ENCODE measurements around the gene GNG13. TPM values are rescaled to one million over a fixed set of nuclear protein-coding genes. Genes with fewer than 3 reads are reported as not detected.

GNG13 gene
- total and polyA plus RNA-seq, 5 donors: not detected

DNA sequence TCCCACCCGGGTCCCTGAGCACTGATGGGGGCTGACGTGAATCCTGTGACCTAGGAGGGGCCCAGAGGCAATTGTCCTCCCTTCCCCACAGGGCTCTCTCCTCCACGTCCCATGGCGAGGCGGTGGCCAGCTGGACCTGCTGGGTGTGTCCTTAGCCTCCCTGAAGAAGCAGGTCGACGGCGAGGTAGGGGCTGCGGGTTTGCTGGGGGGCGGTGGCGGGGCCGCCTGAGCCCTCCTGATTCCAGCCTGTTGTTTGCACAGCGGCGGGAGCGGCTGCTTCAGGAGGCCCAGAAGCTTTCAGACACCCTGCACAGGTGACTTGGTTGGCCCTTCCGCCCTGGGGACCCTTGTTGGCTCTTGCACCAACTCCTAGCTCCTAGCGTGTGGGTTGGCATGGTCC, 10.4 kb downstream of the GNG13 start:
- intact Hi-C loops (cut with DNase I): no loop called here
- DNase-seq: no peak
- 94% methylated on average over 17 of the region's 17 CpGs for WGBS

GRCh38 chr16:789191-789850, 11.2 kb downstream of the GNG13 start:
- WGBS: 69% methylated on average over 33 of the region's 33 CpGs
- Histone ChIP-seq H3K4me3 (ENCODE audit: low read length) (no peak overlapping the region), H3K27ac (ENCODE audit: low read length) (no peak overlapping the region), H3K27me3 (ENCODE audit: control insufficient read depth, insufficient read depth) (no peaks in the 10 kb centered on the region), H3K4me1 (ENCODE audit: control insufficient read depth, insufficient read depth, low read length) (peaks cover 4% of the 10 kb centered on the region), H3K9me3 (ENCODE audit: control insufficient read depth, low read length) (no peaks in the 10 kb centered on the region)
- DNase-seq (no peak), ATAC-seq (no peak)
- intact Hi-C loops (cut with DNase I): loop anchor here in 3 of 4 donors (5.0 to 10.0 kb wide), 2 partner anchors 75 to 77 kb away; partner anchors contain the start of gene METRN (in 1 of the 3)

More for the DNA sequence above, 10.4 kb downstream of the GNG13 start:
- H3K4me1 ChIP-seq (ENCODE audit: control insufficient read depth, insufficient read depth, low read length): peaks cover 4% of the 10 kb centered on the region
- H3K27me3 ChIP-seq (ENCODE audit: control insufficient read depth, insufficient read depth): no peaks in the 10 kb centered on the region
- no peaks in the 10 kb centered on the region for H3K9me3 ChIP-seq (ENCODE audit: control insufficient read depth, low read length)
- H3K27ac ChIP-seq (ENCODE audit: low read length): no peak overlapping the region
- H3K4me3 ChIP-seq (ENCODE audit: low read length): no peak overlapping the region
- no peak for ATAC-seq

GRCh38 chr16:788399-789126, 12.0 kb downstream of the GNG13 start, which contains the start of gene CHTF18:
Gene CHTF18 (plus strand): TSS chr16:788620. CDS start chr16:788685, 65 bp downstream.
- peak; percentile 89 to 98 (median 96) for DNase-seq
- H3K27me3 ChIP-seq (ENCODE audit: control insufficient read depth, insufficient read depth): no peaks in the 10 kb centered on the region
- H3K27ac ChIP-seq (ENCODE audit: low read length): peak within 1 kb of the TSS; percentile 4
- ATAC-seq: peak; percentile 90 to 91
- intact Hi-C loops (cut with DNase I): loop anchor here in 3 of 4 donors (5.0 to 10.0 kb wide), 2 partner anchors 74 to 76 kb away; partner anchors contain the start of gene METRN (in 1 of the 3)
- H3K4me1 ChIP-seq (ENCODE audit: control insufficient read depth, insufficient read depth, low read length): peaks cover 4% of the 10 kb centered on the region
- under 1% methylated on average over 95 of the region's 97 CpGs for WGBS
- H3K9me3 ChIP-seq (ENCODE audit: control insufficient read depth, low read length): no peaks in the 10 kb centered on the region
- H3K4me3 ChIP-seq (ENCODE audit: low read length): peak within 1 kb of the TSS; percentile 89

DNA sequence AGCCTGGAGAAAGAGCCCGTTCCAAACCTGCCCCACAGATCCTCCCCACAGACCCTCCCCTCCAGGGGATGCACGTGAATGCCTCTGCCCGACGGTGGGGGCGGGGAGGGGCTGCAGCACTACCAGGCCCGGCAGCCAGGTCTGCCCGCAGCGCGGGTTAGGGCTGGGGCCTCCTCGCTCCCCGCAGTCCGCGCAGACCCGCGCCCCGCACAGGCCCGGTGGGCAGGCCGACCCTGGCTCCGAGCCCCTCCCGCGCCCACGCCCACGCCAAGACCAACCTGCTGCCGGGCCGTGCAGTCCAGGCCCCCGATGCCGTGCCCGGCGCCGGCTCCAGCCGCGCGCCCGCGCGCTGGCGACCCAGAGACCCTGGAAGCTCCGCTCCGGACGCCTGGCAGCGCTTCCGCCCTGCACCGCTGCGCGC, 12.5 kb downstream of the GNG13 start, which contains the start of gene RPUSD1:
Gene RPUSD1, minus strand, starts transcription at position 404 of the 421 bp plus-strand sequence. CDS start 644 bp downstream, outside the sequence.
- DNase-seq: peak in 1 of 3 donors; percentile 62
- H3K27ac ChIP-seq (ENCODE audit: low read length): peak within 1 kb of the TSS; percentile 4

GRCh38 chr16:787321-787966, 13.1 kb downstream of the GNG13 start:
- DNase-seq (no peak), ATAC-seq (no peak)
- Histone ChIP-seq H3K9me3 (ENCODE audit: control insufficient read depth, low read length) (no peaks in the 10 kb centered on the region), H3K4me3 (ENCODE audit: low read length) (peak overlapping the region; percentile 89), H3K4me1 (ENCODE audit: control insufficient read depth, insufficient read depth, low read length) (peaks cover 4% of the 10 kb centered on the region), H3K27me3 (ENCODE audit: control insufficient read depth, insufficient read depth) (no peaks in the 10 kb centered on the region), H3K27ac (ENCODE audit: low read length) (no peak overlapping the region)
- WGBS: 40% methylated on average over 47 of the region's 47 CpGs
- intact Hi-C loops (cut with DNase I): loop anchor here in 3 of 4 donors (5.0 to 10.0 kb wide), 2 partner anchors 73 to 75 kb away; partner anchors contain the start of gene METRN (in 1 of the 3)

More for the DNA sequence above, 12.5 kb downstream of the GNG13 start, which contains the start of gene RPUSD1:
- intact Hi-C loops (cut with DNase I): loop anchor here in 3 of 4 donors (5.0 to 10.0 kb wide), 2 partner anchors 73 to 76 kb away; partner anchors contain the start of gene METRN (in 1 of the 3)
- H3K27me3 ChIP-seq (ENCODE audit: control insufficient read depth, insufficient read depth): no peaks in the 10 kb centered on the region
- H3K9me3 ChIP-seq (ENCODE audit: control insufficient read depth, low read length): no peaks in the 10 kb centered on the region
- under 1% methylated on average over 45 of the region's 45 CpGs for WGBS
- H3K4me3 ChIP-seq (ENCODE audit: low read length): peak within 1 kb of the TSS; percentile 89
- peaks cover 4% of the 10 kb centered on the region for H3K4me1 ChIP-seq (ENCODE audit: control insufficient read depth, insufficient read depth, low read length)
- no peak for ATAC-seq

DNA sequence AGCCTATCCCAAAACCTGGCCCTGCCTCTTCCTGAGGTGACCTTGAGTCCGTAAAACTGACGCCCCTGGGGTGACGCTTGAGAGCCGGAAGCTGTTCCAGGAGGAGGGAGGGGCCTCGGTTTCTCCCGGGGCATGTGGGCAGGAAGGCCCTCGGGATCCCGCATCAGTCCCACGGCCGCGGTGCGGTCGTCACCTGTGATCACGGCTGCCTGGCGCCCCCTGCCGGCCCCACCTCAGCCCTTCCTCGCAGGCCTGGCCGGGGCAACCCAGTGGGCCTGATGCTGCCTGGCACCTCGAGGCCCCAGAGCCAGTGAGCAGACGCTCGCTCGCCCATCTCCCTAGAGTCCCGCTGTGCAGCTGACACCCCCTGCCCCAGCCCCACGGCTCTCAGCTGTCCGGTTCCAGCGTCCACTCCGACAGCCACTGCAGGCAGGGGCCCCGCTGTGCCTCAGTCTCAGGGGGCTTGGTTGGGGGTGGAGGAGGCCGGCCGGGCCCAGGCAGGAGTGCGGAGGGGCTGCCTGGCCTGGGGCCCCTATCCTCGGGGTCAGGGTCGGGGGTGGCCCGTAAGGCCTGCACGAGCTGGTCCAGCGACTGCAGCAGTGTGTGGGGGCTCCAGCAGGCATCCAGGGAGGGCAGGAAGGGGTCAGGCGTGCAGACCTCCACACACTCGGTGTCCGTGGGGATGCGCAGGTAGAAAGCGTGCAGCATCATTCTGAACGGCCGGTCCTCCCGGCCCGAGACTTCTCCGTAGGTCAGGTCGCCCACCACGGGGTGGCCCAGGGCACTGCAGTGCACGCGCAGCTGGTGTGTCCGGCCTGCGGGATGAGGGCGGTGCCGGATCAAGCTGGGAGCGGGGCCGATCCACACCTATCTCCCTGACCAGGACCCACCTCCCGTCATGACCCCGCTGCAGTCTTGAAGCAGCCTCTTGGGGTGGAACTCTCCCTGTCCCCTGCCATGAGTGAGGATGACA, 14.7 kb downstream of the GNG13 start:
- Histone ChIP-seq H3K4me3 (ENCODE audit: low read length) (no peak overlapping the region), H3K27ac (ENCODE audit: low read length) (no peak overlapping the region), H3K27me3 (ENCODE audit: control insufficient read depth, insufficient read depth) (no peaks in the 10 kb centered on the region), H3K9me3 (ENCODE audit: control insufficient read depth, low read length) (no peaks in the 10 kb centered on the region), H3K4me1 (ENCODE audit: control insufficient read depth, insufficient read depth, low read length) (peaks cover 4% of the 10 kb centered on the region)
- ATAC-seq: peak; percentile 14 to 21
- DNase-seq: peak; percentile 70 to 91 (median 89)
- 65% methylated on average over 58 of the region's 58 CpGs for WGBS
- intact Hi-C loops (cut with DNase I): loop anchor here (2.0 to 10.0 kb wide), 3 partner anchors 71 to 74 kb away; partner anchors contain the start of gene METRN (in 1 of the 4)

DNA sequence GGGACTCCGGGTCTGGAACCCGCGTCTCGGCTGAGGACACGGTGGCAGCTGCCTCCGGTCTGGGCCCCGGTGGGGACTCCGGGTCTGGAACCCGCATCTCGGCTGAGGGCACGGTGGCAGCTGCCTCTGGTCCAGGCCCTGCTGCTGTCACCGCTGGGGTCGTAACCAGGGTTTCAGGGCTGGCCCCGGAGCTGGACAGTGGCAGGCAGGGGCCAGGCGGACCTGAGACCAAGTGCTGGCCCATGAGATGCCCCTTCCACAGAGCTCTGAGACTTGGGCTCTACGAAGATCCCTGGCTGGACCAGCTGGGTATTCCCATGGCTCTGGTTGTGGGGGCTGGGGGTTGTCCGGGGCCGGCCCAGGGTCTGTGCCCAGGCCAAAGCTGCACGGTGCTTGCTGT, 16.1 kb downstream of the GNG13 start:
- 86% methylated on average over 19 of the region's 19 CpGs for WGBS
- Histone ChIP-seq H3K27me3 (ENCODE audit: control insufficient read depth, insufficient read depth) (no peaks in the 10 kb centered on the region), H3K4me3 (ENCODE audit: low read length) (no peak overlapping the region), H3K9me3 (ENCODE audit: control insufficient read depth, low read length) (no peaks in the 10 kb centered on the region), H3K4me1 (ENCODE audit: control insufficient read depth, insufficient read depth, low read length) (peaks cover 4% of the 10 kb centered on the region), H3K27ac (ENCODE audit: low read length) (no peak overlapping the region)
- DNase-seq (no peak), ATAC-seq (no peak)
- intact Hi-C loops (cut with DNase I): loop anchor here in 2 of 4 donors (2.0 to 10.0 kb wide), 2 partner anchors 70 to 72 kb away; partner anchors contain the start of gene METRN (in 1 of the 2)

DNA sequence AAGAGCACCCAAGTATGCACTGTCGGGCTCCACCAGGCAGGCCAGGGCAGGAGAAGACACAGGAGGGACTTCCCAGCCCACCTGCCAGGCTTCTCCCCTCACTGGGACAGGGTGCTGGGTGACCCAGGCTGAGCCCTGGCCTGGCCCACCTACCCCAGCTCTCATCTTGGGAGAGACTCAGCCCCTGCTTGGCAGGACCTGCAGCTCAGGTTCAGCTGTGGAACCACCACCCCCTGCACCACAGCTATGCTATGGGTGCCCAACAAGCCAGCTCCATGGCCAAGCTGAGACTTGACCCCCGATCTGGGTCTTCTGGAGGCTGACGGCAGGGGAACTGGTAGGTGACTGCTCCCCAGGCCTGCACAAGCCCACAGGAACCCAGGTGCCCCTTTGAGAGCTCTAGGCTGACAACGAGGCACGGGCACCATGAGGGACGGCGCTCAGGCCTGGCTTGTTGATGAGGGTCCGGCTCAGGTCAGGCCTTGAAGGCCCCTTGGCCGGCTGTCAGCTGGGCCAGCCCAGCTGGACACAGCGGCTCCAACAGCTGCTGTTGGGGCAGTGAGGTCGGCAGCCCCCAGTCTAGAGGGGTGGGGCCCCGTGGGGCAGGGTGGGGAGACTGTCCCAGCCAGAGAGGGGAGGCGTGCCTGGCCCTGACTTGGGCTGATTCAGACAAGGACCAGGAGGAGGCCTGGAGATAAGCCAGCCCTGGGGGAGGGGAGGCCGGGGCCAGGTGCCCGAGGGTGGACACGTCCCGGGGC, 17.0 kb downstream of the GNG13 start:
- 29% methylated on average over 17 of the region's 17 CpGs for WGBS
- Histone ChIP-seq H3K9me3 (ENCODE audit: control insufficient read depth, low read length) (no peaks in the 10 kb centered on the region), H3K27me3 (ENCODE audit: control insufficient read depth, insufficient read depth) (no peaks in the 10 kb centered on the region), H3K27ac (ENCODE audit: low read length) (no peak overlapping the region), H3K4me1 (ENCODE audit: control insufficient read depth, insufficient read depth, low read length) (peaks cover 4% of the 10 kb centered on the region), H3K4me3 (ENCODE audit: low read length) (no peak overlapping the region)
- intact Hi-C loops (cut with DNase I): loop anchor here in 2 of 4 donors (2.0 to 10.0 kb wide), 2 partner anchors 69 to 71 kb away; partner anchors contain the start of gene METRN (in 1 of the 2)
- DNase-seq: peak; percentile 57 to 80 (median 77)
- ATAC-seq: no peak

GRCh38 chr16:782766-783403, 17.6 kb downstream of the GNG13 start:
- Histone ChIP-seq H3K4me1 (ENCODE audit: control insufficient read depth, insufficient read depth, low read length) (peaks cover 4% of the 10 kb centered on the region), H3K27ac (ENCODE audit: low read length) (no peak overlapping the region), H3K9me3 (ENCODE audit: control insufficient read depth, low read length) (no peaks in the 10 kb centered on the region), H3K4me3 (ENCODE audit: low read length) (no peak overlapping the region), H3K27me3 (ENCODE audit: control insufficient read depth, insufficient read depth) (no peaks in the 10 kb centered on the region)
- intact Hi-C loops (cut with DNase I): loop anchor here in 1 of 4 donors (10.0 kb wide), 1 partner anchor 68 kb away; the partner anchor contains the start of gene METRN
- ATAC-seq (no peak), DNase-seq (no peak)
- WGBS: 76% methylated on average over 36 of the region's 36 CpGs

Measured in right cardiac atrium (tissue), 5 donors.